ENCODE measurements around the gene PPIE.

The PPIE gene

DNA sequence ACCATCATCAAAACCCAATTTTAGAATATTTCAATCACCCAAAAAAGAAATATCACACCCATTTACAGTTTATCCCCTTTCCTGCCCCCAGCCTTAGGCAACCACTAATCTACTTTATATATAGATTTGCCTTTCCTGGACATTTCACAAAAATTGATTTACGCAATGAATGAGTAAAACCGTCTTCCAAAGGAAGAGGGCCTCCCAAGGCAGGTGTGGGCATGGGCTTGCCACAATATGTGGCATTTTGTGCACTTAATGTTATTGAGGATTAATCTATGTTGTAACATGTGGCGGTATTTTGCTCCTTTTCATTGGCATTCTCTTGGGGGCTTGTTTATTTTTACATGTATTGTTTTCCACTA, 61.8 kb downstream of the PPIE start:
- DNase-seq (ENCODE audit: extremely low read depth in 1 of 2, low read depth in 1 of 2), result no peak

DNA sequence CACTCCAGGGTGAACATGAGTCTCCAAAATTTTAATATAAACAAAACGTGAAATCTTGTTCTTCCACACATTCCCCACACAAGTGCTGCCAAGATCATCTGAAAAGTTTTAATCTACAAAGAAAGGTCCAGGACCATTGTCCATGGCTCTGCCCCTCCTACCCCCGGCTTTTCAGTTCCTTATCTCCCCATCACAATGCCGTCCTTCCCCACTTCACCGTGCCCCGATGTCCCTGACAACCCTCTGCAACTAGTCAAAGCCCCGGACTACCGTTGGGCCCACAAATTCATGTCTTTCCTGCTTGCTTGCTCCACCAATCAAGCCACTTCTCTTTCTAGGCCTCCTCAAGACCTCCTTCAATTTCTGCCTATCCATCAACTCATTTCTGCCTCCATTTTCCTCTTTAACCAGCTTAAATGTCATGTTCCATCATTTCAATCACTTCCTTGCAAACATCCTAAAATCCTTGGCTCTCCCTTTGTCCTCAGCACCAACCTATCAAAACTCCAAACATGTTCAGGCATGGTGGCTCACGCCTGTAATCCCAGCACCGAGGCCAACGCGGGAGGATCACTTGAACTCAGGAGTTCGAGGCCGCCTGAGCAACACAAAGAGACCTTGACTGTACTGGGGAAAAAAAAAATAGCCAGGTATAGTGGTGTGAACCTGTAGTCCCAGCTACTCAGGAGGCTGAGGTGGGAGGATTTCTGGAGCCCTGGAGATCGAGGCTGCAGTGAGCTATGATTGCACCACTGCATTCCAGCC, 64.0 kb downstream of the PPIE start:
- DNase-seq (ENCODE audit: extremely low read depth in 1 of 2, low read depth in 1 of 2), result no peak

DNA sequence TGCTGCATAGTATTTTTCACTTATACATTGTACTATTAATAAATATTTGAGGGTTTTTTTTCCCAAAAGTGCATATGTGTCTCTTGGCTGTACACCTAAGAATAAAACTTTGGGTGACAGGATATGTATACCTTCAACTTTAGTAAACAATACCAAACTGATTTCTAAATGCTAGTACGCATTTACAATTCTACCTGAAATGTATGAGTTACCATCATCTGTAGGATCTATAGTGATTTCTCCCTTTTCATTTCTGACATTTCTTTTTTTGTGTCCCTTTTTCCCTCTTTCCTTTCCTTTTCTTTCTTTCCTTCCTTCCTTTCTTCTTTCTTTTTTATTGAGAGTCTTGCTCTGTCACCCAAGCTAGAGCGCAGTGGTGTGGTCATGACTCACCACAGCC, 66.7 kb downstream of the PPIE start:
- no peak for DNase-seq (ENCODE audit: extremely low read depth in 1 of 2, low read depth in 1 of 2)

DNA sequence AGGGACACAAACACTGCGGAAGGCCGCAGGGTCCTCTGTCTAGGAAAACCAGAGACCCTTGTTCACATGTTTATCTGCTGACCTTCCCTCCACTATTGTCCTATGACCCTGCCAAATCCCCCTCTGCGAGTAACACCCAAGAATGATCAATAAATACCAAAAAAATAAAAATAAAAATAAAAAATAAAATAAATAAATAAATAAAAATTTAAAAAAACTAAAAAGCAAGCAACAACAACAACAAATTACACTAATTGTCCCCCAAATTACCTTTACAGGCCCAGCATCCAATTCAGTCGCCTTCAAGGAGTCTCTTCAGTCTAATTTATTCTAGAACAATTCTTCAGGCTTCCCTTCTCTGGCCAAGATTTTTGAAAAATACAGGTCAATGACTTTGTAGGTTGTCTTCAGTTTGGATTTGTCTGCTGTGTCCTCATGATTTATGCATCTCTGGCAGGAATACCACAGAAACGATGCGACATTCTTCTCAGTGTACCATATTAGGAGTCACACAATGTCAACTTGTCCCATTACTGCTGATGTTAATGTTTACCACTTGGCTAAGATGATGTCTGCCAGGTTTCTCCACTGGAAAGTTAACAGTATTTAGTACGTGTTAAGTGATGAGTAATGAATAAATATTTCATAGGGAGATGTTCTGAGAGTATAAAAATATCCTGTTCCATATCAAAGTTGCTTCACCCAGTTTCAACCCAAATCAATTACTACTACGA, 70.3 kb downstream of the PPIE start:
- no peak for DNase-seq (ENCODE audit: extremely low read depth in 1 of 2, low read depth in 1 of 2)

DNA sequence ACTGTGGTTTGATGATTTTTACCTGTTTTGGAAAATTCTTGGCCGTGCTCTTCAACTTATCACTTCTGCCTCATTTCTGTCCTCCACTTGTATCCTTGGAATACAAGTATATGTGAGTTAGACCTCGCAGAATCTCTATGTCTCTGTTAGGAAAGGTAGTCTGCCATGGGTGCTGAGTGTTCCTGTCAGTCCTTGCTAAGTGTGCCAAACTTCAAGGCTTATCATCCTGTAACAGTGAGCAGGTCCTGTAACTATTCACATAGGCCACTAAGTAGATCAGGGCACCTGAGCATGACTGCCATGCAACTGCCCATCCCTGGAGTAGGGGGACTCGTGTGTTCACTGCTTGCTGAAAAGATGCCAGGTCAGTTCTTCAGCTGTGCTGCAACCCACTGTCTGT, 74.2 kb downstream of the PPIE start:
- DNase-seq (ENCODE audit: extremely low read depth in 1 of 2, low read depth in 1 of 2), result no peak

Measured in activated CD8-positive, alpha-beta memory T cell treated with anti-CD3 and anti-CD28 coated beads for 1 hour (primary cell).